GM19023 (cell line): Measurements from ENCODE around the gene DTD1.

Source experiments
- ATAC-seq: cut with Tn5 transposase; IDR thresholded peaks from one replicate; pipeline ENCODE4 v1.9.1; 2021; ENCODE audit warnings: mild to moderate bottlenecking, moderate library complexity; ENCODE audit not compliant: unreplicated experiment

DTD1 gene

GRCh38 chr20:18587665-18588573, at the start of gene DTD1:
DTD1 (plus strand) TSS chr20:18588054; CDS start chr20:18588073, 19 bp downstream.
- ATAC-seq: peak; percentile 89

- no peak for ATAC-seq
Observed at GRCh38 chr20:18541741-18542140, 46.1 kb upstream of the DTD1 start.

GRCh38 chr20:18543216-18543615, 44.6 kb upstream of the DTD1 start:
- ATAC-seq: no peak

- ATAC-seq: no peak
Observed at GRCh38 chr20:18543932-18544331, 43.9 kb upstream of the DTD1 start.

GRCh38 chr20:18545566-18545965, 42.3 kb upstream of the DTD1 start:
- no peak for ATAC-seq

- no peak for ATAC-seq
Observed at GRCh38 chr20:18548465-18548864, 39.4 kb upstream of the DTD1 start.

GRCh38 chr20:18553746-18554145, 34.1 kb upstream of the DTD1 start:
- ATAC-seq: no peak

GRCh38 chr20:18566892-18567738, 20.7 kb upstream of the DTD1 start, which contains the start of gene SMIM26:
SMIM26 (plus strand) TSS chr20:18567432; CDS start chr20:18567479, 47 bp downstream.
- peak; percentile 99 for ATAC-seq

- peak; percentile 21 for ATAC-seq
Observed at GRCh38 chr20:18567739-18568091, 20.1 kb upstream of the DTD1 start.

GRCh38 chr20:18571009-18571408, 16.8 kb upstream of the DTD1 start:
- ATAC-seq: no peak

GRCh38 chr20:18571578-18571977, 16.3 kb upstream of the DTD1 start:
- no peak for ATAC-seq

GRCh38 chr20:18577942-18578341, 9.9 kb upstream of the DTD1 start:
- ATAC-seq: no peak

- ATAC-seq: no peak
Observed at GRCh38 chr20:18578581-18578980, 9.3 kb upstream of the DTD1 start.

GRCh38 chr20:18580012-18580411, 7.8 kb upstream of the DTD1 start:
- ATAC-seq: no peak

- ATAC-seq: no peak
Observed at GRCh38 chr20:18585134-18585533, 2.7 kb upstream of the DTD1 start.

- ATAC-seq: no peak
Observed at GRCh38 chr20:18588574-18588933, 700 bp downstream of the DTD1 start.

GRCh38 chr20:18589941-18590674, 2.3 kb downstream of the DTD1 start:
- ATAC-seq: no peak

GRCh38 chr20:18596270-18596669, 8.4 kb downstream of the DTD1 start:
- ATAC-seq: no peak

- no peak for ATAC-seq
Observed at GRCh38 chr20:18609741-18610140, 21.9 kb downstream of the DTD1 start.

GRCh38 chr20:18611492-18611891, 23.6 kb downstream of the DTD1 start:
- ATAC-seq: no peak

GRCh38 chr20:18613553-18613952, 25.7 kb downstream of the DTD1 start:
- no peak for ATAC-seq
